ACC112 (cell line): Measurements from ENCODE around the gene VSIG8.

ENCODE experiments used
- H2AFZ ChIP-seq: fragments of 200-600 bp; sonication (generic); one replicate; pipeline ENCODE4 v1.6.0; 2017; ENCODE audit warnings: antibody characterized with exemption, low read length; ENCODE audit not compliant: unreplicated experiment
- H3K27ac ChIP-seq: fragments of 200-600 bp; sonication (generic); 2 replicates; pipeline ENCODE4 v1.5.1; 2014; ENCODE audit warnings: low read depth, mild to moderate bottlenecking, antibody characterized with exemption, low read length, moderate library complexity
- H3K27me3 ChIP-seq: fragments of 200-600 bp; sonication (generic); 2 replicates; pipeline ENCODE4 v1.6.1; 2014; ENCODE audit warnings: mild to moderate bottlenecking, antibody characterized with exemption, low read length, moderate library complexity, mixed read lengths; ENCODE audit not compliant: insufficient read depth
- H3K36me3 ChIP-seq: fragments of 200-600 bp; sonication (generic); 2 replicates; pipeline ENCODE4 v1.6.1; 2016; ENCODE audit warnings: mild to moderate bottlenecking, antibody characterized with exemption, low read length, moderate library complexity, mixed read lengths; ENCODE audit not compliant: insufficient read depth
- H3K4me1 ChIP-seq: fragments of 200-600 bp; sonication (generic); one replicate; pipeline ENCODE4 v1.6.1; 2016; ENCODE audit warnings: low read length, mixed read lengths; ENCODE audit not compliant: insufficient read depth, unreplicated experiment, control insufficient read depth
- H3K4me3 ChIP-seq: fragments of 200-600 bp; sonication (generic); 2 replicates; pipeline ENCODE4 v1.5.1; 2014; ENCODE audit warnings: mild to moderate bottlenecking, low read depth, low read length
- H3K79me2 ChIP-seq: fragments of 200-600 bp; sonication (generic); one replicate; pipeline ENCODE4 v1.6.0; 2016; ENCODE audit warnings: low read length; ENCODE audit not compliant: control insufficient read depth, unreplicated experiment, insufficient read depth

Gene VSIG8

DNA sequence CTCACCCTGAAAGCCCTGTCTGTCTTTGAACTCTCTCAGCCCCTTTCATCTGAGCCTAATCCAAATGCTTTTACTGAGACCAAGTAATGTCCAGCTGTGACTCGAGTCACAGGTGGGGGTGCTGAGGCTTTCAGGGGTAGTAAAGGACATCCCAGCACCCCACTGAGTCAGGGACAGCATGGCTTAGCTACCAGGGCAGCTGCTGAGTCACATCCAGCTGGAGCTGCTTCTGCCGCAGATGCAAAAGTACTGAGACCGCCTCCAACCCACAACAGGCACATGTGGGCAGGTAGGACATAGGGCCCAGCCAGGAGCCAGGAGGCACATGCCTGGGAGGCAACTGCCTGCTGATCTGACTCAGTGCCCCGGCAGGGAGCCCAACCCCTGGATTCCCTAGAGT lies 6.7 kb upstream of the VSIG8 start:
- Histone ChIP-seq H3K4me3 (no peak overlapping the region), H3K27ac (no peak overlapping the region; the same call in 1 of the 2 replicates), H3K27me3 (no peaks in the 10 kb centered on the region), H3K36me3 (no peaks in the 10 kb centered on the region), H3K79me2 (no peaks in the 10 kb centered on the region), H2AFZ (no peak overlapping the region), H3K4me1 (peaks cover 20% of the 10 kb centered on the region)

DNA sequence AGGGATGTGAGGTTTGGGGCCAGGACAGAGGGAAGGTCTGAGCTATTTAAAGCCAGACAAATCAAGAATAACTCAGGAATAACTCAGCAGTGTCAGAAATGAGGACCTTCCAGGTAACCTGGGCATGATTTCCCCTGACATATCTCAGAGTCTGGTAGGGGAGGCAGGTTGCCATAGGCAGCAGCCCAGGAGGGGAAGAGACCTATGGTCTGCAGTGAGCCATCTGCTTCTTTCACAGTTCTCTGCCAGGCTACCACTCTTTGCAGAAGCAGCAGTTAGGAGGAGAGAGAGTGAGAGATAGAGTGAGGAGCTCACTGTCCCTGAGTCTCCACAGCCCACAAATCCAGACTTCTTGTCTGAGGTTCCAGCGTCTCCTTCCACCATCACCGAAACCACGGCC lies 6.3 kb upstream of the VSIG8 start:
- H3K79me2 ChIP-seq = no peaks in the 10 kb centered on the region
- H3K4me3 ChIP-seq = no peak overlapping the region
- H2AFZ ChIP-seq = no peak overlapping the region
- no peaks in the 10 kb centered on the region for H3K36me3 ChIP-seq
- peaks cover 20% of the 10 kb centered on the region for H3K4me1 ChIP-seq
- H3K27ac ChIP-seq = no peak overlapping the region
- H3K27me3 ChIP-seq = no peaks in the 10 kb centered on the region

DNA sequence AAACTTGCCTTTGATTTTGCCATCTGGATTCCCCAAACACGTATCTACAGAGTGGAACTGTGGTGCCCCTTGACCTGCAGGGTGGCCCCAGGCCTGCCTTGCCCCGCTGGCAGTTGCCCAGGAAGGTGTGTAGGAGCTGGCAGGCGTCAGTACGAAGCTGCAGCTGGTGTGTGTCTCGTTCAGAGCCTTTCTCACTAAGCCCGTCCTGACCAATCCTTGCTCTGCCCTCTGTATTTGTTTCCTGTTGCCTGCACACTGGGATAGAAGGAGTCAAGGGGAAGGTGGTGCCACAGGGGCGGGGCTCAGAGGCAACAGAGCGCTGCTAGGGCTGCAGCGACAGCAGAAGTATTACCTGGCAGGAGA lies 5.2 kb upstream of the VSIG8 start:
- no peak overlapping the region for H3K4me3 ChIP-seq
- no peak overlapping the region for H3K27ac ChIP-seq
- H3K36me3 ChIP-seq = no peaks in the 10 kb centered on the region
- H3K27me3 ChIP-seq = no peaks in the 10 kb centered on the region
- H3K4me1 ChIP-seq = peaks cover 20% of the 10 kb centered on the region
- H3K79me2 ChIP-seq = no peaks in the 10 kb centered on the region
- no peak overlapping the region for H2AFZ ChIP-seq

DNA sequence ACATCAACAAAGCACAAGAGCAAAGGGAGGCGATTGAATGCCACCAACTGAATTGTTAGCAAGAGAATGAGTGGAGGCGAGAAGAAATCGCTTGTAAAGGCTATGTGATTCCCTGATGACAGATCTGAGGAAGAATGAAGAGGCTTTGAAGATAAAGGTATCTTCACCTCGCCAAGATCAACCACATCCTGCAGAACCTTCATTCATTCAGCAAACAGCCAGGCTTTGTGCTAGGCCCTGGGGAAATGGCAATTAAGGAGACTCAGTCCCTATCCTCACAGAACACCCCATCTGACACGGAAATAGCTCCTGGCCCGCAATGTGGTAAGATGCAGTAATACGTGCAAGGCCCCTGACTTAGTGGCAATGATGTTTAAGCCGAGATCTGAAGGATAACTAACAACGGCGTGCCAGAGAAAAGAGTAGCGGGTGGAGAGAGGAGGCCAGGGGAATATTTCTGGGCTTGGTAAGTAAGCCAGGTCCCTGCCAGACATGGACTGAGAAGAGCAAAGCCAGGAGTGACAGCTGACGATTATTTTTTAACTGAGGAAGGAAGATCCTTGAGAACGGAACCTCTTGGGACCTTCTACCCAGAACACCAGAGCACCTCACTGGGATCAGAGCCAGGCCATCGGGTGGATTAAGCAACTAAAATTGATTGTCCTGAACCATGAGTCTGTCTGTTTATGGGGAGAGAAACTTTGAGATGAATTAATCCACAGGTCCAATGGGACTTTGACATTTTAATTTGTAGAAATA lies 4.6 kb upstream of the VSIG8 start:
- H3K27ac ChIP-seq = no peak overlapping the region
- H3K79me2 ChIP-seq = no peaks in the 10 kb centered on the region
- H3K27me3 ChIP-seq = no peaks in the 10 kb centered on the region
- H3K36me3 ChIP-seq = no peaks in the 10 kb centered on the region
- H2AFZ ChIP-seq = no peak overlapping the region
- H3K4me3 ChIP-seq = no peak overlapping the region
- H3K4me1 ChIP-seq = peaks cover 20% of the 10 kb centered on the region

DNA sequence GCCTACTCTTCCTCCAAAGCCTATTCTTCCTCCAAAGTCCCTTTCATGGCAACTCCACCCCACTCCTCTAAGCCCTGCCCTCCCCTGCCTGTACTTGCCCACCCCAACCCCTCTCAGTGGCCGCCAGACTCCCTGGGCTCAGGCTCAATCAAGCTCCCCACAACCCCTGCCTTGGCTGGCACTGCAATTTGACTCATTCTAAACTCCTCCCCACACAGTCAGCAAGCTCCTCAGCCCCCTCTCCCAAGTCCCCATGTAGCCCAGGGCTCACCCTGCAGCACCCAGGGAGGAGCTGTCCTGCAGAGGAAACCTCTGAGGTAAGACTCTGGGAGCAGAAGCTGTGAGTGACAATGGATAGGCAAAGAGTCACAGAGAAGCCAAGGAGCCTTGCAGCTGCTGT lies 3.6 kb upstream of the VSIG8 start:
- H3K27ac ChIP-seq = no peak overlapping the region
- H2AFZ ChIP-seq = no peak overlapping the region
- H3K4me1 ChIP-seq = peaks cover 20% of the 10 kb centered on the region
- H3K79me2 ChIP-seq = no peaks in the 10 kb centered on the region
- no peak overlapping the region for H3K4me3 ChIP-seq
- H3K27me3 ChIP-seq = no peaks in the 10 kb centered on the region
- H3K36me3 ChIP-seq = no peaks in the 10 kb centered on the region

DNA sequence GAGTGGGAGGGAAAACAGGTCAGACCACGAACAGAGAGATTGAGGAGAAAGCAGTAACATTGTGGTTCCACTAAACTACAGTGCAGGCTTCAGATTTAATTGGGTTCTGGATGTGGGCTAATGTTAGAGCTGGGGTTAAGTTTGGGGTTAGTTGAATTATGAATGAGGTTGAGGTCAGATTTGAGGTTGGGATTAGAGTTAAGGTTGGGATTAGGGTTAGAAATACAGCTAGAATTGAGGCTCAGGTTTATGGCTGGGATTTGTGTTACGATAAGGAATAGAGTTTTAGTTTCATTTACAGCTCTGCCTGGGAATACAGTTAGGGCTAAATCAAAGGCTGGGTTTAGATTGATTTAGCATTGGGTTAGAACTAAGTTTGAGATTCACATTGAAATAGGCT lies 1.8 kb upstream of the VSIG8 start:
- no peaks in the 10 kb centered on the region for H3K36me3 ChIP-seq
- no peak overlapping the region for H3K27ac ChIP-seq
- no peaks in the 10 kb centered on the region for H3K27me3 ChIP-seq
- no peak overlapping the region for H3K4me3 ChIP-seq
- H2AFZ ChIP-seq = no peak overlapping the region
- H3K4me1 ChIP-seq = peaks cover 13% of the 10 kb centered on the region
- no peaks in the 10 kb centered on the region for H3K79me2 ChIP-seq

DNA sequence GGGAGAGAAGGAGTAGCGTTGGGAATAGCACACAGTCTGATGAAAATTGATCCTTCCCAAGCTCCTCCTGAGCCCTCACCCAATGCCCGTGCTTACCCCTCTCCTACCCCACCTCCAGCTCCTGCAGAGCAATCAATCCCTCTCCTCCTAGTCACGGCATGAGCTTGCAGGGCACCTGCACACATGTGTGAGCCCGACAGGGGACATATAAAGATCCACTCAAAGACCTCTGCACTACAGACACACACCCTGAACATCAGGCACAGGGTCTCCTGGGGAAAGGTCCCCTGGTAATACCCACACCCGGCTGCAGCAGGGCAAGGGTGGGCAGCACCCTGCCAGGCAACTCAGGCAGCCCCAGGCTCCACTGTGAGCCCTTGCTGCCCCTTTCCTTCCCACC lies 426 bp downstream of the VSIG8 start:
- H3K4me1 ChIP-seq = no peaks in the 10 kb centered on the region
- no peak overlapping the region for H2AFZ ChIP-seq
- no peak overlapping the region for H3K27ac ChIP-seq
- no peaks in the 10 kb centered on the region for H3K27me3 ChIP-seq
- no peaks in the 10 kb centered on the region for H3K36me3 ChIP-seq
- H3K4me3 ChIP-seq = no peak overlapping the region
- H3K79me2 ChIP-seq = no peaks in the 10 kb centered on the region

DNA sequence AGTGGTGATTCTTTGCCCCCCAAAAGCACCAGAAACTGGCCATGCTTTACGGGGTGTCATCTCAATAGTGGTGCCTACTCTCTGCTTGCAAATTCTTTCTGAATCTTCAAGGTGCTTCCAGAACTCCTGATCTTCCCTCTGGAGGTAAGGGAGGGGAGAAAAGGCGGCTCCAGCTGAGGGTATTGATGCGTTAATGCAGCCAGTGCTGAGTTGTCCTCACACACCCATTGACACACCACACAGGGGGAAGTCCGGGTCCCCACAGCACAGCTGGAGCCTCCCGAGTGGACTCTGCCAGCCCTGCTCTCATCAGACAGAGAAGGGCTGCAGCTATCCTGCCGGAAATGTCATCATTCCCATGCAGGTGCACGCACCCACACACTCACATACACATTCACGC lies 1.2 kb downstream of the VSIG8 start:
- Histone ChIP-seq H2AFZ (no peak overlapping the region), H3K27me3 (no peaks in the 10 kb centered on the region), H3K36me3 (no peaks in the 10 kb centered on the region), H3K79me2 (no peaks in the 10 kb centered on the region), H3K4me3 (no peak overlapping the region), H3K27ac (no peak overlapping the region), H3K4me1 (peaks cover 5% of the 10 kb centered on the region)

DNA sequence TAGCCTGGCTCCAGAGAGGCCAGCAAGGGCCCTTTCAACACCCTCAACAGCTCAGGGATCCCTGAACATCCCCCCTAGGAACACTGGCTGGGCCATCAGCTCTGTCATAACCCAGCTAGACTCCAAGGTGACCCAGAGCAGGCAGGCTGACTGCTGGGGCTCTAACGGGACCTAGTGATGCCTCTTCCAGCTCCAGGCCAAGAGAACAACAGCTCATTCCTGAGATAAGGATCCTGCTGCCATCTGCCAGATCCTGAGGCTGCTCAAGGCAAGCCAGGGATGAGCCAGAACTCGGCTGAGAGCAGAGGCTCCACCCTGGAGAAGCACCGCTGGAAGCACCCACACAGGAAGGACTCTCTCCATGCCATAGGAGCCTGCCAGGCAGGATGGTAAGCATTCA lies 2.0 kb downstream of the VSIG8 start:
- H3K79me2 ChIP-seq = no peaks in the 10 kb centered on the region
- H3K27me3 ChIP-seq = no peaks in the 10 kb centered on the region
- H3K27ac ChIP-seq = no peak overlapping the region
- no peak overlapping the region for H3K4me3 ChIP-seq
- H2AFZ ChIP-seq = no peak overlapping the region
- peaks cover 5% of the 10 kb centered on the region for H3K4me1 ChIP-seq
- H3K36me3 ChIP-seq = no peaks in the 10 kb centered on the region

DNA sequence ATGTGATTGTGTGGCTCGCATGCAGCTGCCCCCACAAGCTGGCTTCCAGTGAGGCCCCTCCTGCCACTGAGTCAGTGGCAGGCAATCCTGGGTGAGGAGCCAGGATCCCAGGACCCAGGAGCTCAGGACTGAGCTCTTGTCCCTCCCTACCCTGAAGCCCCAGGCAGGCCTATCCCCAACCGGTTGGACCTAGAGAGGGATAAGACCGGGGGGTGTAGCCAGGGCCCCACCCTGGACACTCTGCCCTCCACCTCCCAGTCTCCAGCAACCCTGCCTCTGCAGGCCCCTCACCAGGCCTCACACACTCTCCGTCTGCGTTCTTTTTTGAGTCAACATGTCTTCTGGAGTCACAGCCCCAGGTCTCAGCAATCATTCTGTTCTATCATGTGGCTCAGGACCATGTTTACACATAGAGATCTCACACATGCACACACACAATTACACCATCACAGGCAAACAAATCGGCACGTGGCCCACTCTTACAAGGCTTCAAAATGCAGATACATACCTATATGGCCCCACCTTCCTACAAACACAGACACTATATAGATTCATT lies 2.6 kb downstream of the VSIG8 start:
- H3K4me1 ChIP-seq = peaks cover 5% of the 10 kb centered on the region
- no peak overlapping the region for H3K27ac ChIP-seq
- H3K4me3 ChIP-seq = no peak overlapping the region
- no peaks in the 10 kb centered on the region for H3K79me2 ChIP-seq
- no peaks in the 10 kb centered on the region for H3K36me3 ChIP-seq
- H2AFZ ChIP-seq = no peak overlapping the region
- no peaks in the 10 kb centered on the region for H3K27me3 ChIP-seq

DNA sequence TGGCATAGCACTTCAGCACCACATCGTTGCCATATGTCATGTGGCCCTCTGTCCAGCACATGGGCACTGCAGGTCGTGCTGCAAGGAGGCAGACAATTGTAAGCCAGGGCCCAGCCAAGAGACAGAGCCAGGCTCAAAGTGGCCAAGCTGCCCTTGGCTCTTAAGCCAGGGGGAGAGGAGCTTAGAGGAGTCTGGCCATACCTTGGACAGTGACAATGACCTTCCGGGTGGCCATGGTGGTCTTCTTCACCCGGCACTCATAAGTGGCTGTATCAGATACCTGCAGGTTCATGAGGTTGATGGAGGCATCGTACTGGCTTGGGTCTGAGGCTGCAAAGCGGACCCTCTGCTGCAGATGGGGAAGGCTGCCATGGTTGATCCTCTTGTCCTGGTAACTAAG lies 4.6 kb downstream of the VSIG8 start:
- Histone ChIP-seq H3K79me2 (no peaks in the 10 kb centered on the region), H3K4me3 (no peak overlapping the region), H3K27ac (no peak overlapping the region), H2AFZ (no peak overlapping the region), H3K36me3 (no peaks in the 10 kb centered on the region), H3K4me1 (peaks cover 14% of the 10 kb centered on the region), H3K27me3 (no peaks in the 10 kb centered on the region)
